ENCODE data around the gene SLC41A3. TPM values are rescaled to one million over a fixed set of nuclear protein-coding genes. Genes with fewer than 3 reads are reported as not detected.

SLC41A3 gene
- total RNA-seq, 1 donor from 2014 or later: 31.6 TPM

DNA sequence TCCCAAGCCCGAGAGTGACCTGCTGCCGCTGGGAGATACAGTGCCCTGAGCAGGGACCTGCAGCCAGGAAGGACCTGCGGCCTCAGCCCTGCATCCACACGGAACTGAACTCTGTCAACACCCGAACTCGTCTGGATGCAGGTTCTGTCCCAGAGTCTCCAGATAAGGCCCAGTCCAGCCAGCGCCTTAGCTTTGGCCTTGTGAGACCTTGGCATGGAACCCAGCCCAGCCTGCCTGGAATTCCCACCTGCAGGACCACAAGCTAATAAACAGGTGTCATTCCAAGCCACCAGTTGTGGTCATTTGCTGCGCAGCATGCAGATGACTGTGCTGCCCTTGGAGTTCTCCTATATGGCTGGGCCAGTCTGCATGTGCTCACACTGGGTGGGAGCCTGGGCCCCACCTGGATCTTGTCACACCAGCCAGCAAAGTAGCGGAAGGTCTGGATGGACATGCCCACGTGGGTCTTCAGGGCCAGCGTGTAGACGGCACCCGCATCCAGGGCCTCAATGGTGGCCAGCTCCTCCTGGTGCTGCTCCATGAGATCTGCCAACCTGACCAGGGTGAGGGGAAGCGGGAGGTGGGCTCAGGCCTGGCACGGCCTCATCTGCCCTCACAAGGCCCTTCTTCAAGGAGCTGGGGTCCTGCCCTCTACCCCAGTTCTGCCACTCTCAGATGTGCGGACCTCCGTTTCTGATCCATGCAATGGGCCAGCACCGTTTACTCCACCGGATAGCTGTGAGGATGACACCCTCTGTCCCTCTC lies 47.2 kb upstream of the SLC41A3 start:
- H4K20me1 ChIP-seq (ENCODE audit: insufficient read depth, low read length): no peaks in the 10 kb centered on the region
- TF ChIP-seq, protein P1, sequence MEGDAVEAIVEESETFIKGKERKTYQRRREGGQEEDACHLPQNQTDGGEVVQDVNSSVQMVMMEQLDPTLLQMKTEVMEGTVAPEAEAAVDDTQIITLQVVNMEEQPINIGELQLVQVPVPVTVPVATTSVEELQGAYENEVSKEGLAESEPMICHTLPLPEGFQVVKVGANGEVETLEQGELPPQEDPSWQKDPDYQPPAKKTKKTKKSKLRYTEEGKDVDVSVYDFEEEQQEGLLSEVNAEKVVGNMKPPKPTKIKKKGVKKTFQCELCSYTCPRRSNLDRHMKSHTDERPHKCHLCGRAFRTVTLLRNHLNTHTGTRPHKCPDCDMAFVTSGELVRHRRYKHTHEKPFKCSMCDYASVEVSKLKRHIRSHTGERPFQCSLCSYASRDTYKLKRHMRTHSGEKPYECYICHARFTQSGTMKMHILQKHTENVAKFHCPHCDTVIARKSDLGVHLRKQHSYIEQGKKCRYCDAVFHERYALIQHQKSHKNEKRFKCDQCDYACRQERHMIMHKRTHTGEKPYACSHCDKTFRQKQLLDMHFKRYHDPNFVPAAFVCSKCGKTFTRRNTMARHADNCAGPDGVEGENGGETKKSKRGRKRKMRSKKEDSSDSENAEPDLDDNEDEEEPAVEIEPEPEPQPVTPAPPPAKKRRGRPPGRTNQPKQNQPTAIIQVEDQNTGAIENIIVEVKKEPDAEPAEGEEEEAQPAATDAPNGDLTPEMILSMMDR (IDR thresholded peaks at IDR 0.05; ENCODE audit: insufficient read depth, low read depth, low read length): no peak
- no peak for TF ChIP-seq EZH2 (IDR thresholded peaks at IDR 0.05; ENCODE audit: insufficient read depth, low read length)
- H3K9ac ChIP-seq (ENCODE audit: low read length): no peak overlapping the region
- Mint-ChIP-seq H3K36me3 (ENCODE audit: low read depth, unreplicated experiment) (no peaks in the 10 kb centered on the region), H3K9me3 (ENCODE audit: unreplicated experiment) (peaks cover 2% of the 10 kb centered on the region), H3K4me1 (ENCODE audit: low read depth, unreplicated experiment) (no peaks in the 10 kb centered on the region), H3K27me3 (ENCODE audit: low read depth, unreplicated experiment) (peaks cover 39% of the 10 kb centered on the region), H3K4me3 (ENCODE audit: unreplicated experiment) (no peak overlapping the region), H3K27ac (ENCODE audit: unreplicated experiment) (no peak overlapping the region)
- H3K79me2 ChIP-seq (ENCODE audit: insufficient read depth, low read length): no peaks in the 10 kb centered on the region
- no peaks in the 10 kb centered on the region for H3K36me3 ChIP-seq (ENCODE audit: insufficient read depth, low read length)
- no peaks in the 10 kb centered on the region for H3K9me3 ChIP-seq (ENCODE audit: insufficient read depth, low read depth, low read length)
- FAIRE-seq (no peak), DNase-seq (ENCODE audit: low read depth) (no peak)
- no peak overlapping the region for H2AFZ ChIP-seq (ENCODE audit: low read depth, low read length)
- H3K4me2 ChIP-seq (ENCODE audit: low read length): no peak overlapping the region
- H3K4me1 ChIP-seq (ENCODE audit: insufficient read depth, low read length): no peaks in the 10 kb centered on the region
- no peak overlapping the region for H3K27ac ChIP-seq (ENCODE audit: low read depth, low read length)
- no peak overlapping the region for H3K4me3 ChIP-seq (ENCODE audit: insufficient read depth, low read depth, low read length)
- peaks cover 2% of the 10 kb centered on the region for H3K27me3 ChIP-seq (ENCODE audit: insufficient read depth, low read length)

GRCh38 chr3:126130081-126130855 lies 46.3 kb upstream of the SLC41A3 start:
- H3K9me3 ChIP-seq (ENCODE audit: insufficient read depth, low read depth, low read length): no peaks in the 10 kb centered on the region
- no peak overlapping the region for H3K27ac Mint-ChIP-seq (ENCODE audit: unreplicated experiment)
- no peak overlapping the region for H3K9ac ChIP-seq (ENCODE audit: low read length)
- no peak overlapping the region for H3K4me3 ChIP-seq (ENCODE audit: insufficient read depth, low read depth, low read length)
- DNase-seq (ENCODE audit: low read depth) (no peak), FAIRE-seq (no peak)
- no peak overlapping the region for H2AFZ ChIP-seq (ENCODE audit: low read depth, low read length)
- no peaks in the 10 kb centered on the region for H3K36me3 ChIP-seq (ENCODE audit: insufficient read depth, low read length)
- H3K9me3 Mint-ChIP-seq (ENCODE audit: unreplicated experiment): peaks cover 2% of the 10 kb centered on the region
- H3K79me2 ChIP-seq (ENCODE audit: insufficient read depth, low read length): no peaks in the 10 kb centered on the region
- no peaks in the 10 kb centered on the region for H3K4me1 Mint-ChIP-seq (ENCODE audit: low read depth, unreplicated experiment)
- H3K36me3 Mint-ChIP-seq (ENCODE audit: low read depth, unreplicated experiment): no peaks in the 10 kb centered on the region
- no peaks in the 10 kb centered on the region for H3K4me1 ChIP-seq (ENCODE audit: insufficient read depth, low read length)
- H3K27ac ChIP-seq (ENCODE audit: low read depth, low read length): no peak overlapping the region
- no peak overlapping the region for H3K4me3 Mint-ChIP-seq (ENCODE audit: unreplicated experiment)
- no peaks in the 10 kb centered on the region for H4K20me1 ChIP-seq (ENCODE audit: insufficient read depth, low read length)
- TF ChIP-seq, protein P1 (IDR thresholded peaks at IDR 0.05; ENCODE audit: insufficient read depth, low read depth, low read length): no peak
- no peak for TF ChIP-seq EZH2 (IDR thresholded peaks at IDR 0.05; ENCODE audit: insufficient read depth, low read length)
- no peak overlapping the region for H3K4me2 ChIP-seq (ENCODE audit: low read length)
- H3K27me3 ChIP-seq (ENCODE audit: insufficient read depth, low read length): peaks cover 2% of the 10 kb centered on the region
- peaks cover 42% of the 10 kb centered on the region for H3K27me3 Mint-ChIP-seq (ENCODE audit: low read depth, unreplicated experiment)
